Eye (tissue), 1 donor: ENCODE measurements around the gene ATOH8.
A peak's percentile ranks its signal among the peaks of the same experiment; 100 is the strongest.
"Not testable (repeated sequence)": the region's sequence is repeated elsewhere in the genome, so short reads cannot be mapped to it uniquely, and the experiment has no call there.

ENCODE experiments used
- DNase-seq: peaks from one replicate; pipeline ENCODE4 v3.0.0-alpha.2; 2015

ATOH8 gene

GRCh38 chr2:85804583-85804982 lies 50.8 kb downstream of the ATOH8 start:
- peak; percentile 41 for DNase-seq

DNA sequence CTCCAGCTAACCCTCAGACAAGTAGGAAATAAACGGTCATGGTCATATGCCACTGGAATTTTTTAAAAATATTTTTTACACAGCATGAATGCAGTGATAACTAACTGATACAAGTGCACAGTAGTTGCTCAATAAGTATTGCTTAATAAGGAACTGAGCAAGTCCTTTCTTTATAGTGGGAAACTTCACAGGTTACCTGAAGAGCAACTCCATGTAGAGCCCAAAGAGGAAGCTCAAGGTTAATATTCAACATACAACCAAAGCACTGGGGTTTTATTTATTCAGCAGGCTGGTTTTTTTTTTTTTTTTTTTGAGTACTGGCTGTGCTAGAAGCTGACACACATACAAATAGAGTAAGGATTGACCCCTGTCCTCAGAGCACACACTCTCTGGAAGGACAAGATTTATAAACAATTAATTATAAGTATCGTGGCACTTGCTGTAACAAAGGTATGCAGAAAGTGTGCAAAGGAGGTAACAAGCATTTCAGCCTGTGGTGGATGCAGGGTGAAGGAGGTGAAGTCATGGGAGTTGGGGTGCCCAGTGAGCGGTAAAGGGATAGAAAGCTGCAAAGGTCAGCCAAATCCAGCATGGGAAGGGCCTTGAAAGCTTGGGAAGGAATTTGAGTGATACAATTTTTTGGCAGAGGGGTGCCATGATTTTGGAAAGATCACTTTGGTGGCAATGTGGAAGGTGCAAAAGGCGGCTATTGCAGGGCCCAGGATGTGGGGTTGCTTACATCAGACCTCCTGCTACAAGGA lies 52.7 kb downstream of the ATOH8 start:
- DNase-seq: no peak

DNA sequence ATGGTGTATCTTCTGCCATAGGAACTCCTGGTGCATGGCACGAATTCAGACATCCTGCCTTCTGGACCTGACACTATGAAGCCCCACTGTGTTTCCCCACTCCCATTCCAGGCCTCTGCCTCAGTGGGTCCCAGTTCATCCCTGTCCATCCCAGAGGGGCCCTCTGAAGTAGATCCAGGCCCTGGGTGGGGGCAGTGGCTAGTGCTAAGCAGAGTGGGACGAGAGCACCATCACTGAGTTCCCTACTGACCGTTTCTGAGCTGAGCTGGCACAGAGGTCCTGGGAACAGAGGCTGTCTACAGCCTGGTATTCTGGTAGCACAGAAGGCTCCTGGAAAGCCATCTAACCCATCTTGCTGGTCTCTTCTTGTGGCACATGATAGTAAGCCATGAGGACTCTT lies 54.0 kb downstream of the ATOH8 start:
- DNase-seq: no peak

DNA sequence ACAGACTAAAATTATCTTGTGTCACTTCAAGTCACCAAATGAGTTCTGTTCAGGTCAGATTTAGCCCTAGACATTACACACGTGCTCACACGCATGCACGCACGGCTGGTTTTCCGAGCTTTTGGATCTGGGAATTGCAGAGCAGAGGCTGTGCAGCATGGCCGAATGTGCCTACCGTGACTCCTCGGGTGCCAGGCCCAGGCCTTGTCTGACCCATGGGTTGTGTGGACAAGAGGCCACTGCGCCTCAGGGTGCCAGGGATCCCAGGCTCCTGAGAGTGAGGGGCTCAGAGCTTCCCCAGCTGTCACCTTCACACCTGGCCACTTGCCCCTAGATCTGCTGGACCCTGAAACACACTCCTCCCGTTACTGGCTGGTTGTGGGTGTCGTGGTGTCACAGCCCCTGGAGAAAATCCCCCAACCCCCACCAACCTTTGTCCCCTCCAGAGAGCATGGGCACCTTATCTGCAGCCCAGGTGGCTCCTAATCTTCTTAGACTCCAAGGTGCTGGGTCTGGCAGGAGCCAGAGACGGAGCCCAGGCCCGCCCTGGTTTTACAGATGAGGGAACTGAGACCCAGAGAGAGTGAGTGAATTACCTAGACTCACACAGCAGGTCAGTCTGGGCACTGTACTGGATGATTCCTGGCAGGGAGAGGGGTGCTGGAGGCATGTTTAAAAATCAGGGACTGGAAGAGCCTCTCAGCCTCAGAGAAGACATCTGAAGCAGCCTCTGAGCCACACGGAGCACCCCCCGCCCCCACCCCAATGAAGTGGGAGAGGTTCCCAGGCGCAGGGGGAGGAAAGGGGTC lies 56.8 kb downstream of the ATOH8 start:
- DNase-seq: peak; percentile 46

DNA sequence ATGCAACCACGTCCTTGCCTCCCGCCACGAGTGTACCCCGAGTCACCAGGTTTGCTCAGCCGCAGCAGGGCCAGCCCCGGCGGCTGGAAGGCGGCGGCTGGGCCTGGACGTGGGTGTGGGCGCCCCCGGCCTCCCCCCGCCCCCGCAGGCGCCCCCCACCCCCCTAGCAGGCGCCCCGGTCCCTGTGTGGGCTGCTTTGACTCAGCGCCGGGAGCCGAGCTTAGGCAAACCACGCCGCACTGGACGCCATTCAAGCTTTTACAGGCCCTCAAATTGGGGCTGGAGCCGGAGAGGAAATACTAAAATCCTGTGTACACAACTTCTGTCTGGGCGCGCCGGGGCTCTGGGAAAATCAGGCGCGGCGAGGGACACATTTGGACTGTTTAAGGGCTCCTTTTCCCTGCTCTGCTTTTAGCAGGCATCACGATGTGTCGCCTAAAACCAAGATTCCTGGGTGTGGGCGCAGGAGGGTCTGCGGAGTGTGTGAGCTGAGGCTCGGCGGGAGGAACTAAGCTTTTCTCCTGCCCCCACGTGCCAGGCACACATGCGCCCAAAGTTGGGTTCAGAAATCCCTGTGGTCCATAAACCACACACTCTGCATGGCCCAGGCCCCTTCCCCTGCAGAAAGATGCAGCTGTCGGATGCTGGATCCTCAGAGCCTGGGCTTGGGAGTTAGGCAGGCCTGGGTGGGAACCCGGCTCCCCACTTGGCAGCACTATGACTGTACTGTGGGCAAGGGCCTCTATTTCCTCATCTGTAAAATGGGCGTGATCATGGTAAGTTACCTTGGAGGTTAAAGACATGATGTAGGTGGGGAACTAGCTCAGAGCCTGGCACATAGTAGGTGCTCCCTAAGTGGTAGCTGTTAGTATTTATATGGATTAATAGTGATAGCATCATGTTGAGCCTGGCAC lies 57.6 kb downstream of the ATOH8 start:
- DNase-seq: peak; percentile 65

- DNase-seq: no peak
Measured at GRCh38 chr2:85812094-85812735, 58.4 kb downstream of the ATOH8 start.

DNA sequence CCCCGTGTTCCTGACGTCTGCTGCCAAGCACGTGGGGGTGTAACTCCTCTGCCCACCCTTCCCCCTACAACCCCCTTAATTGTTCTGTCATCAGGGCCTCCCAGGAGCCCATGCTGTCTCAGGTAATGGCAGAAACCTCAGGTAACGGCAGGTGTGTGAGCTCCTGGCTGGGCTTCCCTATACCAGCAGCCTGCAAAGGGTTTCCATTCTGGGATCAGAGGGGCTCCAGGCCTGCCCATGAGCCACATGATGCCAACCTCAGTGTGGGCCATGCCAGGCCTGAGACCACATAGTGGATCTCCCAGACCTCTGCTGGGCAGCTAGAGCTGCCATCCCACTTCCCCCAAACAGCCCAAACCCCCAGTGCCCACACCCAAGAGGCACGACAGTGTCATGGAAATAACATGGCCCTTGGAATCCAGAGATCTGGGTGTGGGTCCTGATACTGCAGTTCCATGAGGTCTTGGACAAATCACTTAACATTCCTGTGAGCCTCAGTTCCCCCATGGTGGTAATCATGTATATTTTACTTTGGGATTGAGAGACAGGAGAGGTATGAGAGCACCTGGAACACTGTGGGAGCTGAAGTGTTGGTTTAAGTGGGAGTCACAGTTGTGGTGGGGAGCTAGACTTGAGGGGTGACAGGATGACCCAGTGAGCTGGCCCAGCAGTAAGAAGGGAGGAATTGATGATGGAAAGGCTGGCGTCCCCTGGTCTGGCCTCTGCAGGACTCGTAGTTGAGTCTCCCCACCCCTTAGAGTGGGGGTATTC lies 59.6 kb downstream of the ATOH8 start:
- no peak for DNase-seq

DNA sequence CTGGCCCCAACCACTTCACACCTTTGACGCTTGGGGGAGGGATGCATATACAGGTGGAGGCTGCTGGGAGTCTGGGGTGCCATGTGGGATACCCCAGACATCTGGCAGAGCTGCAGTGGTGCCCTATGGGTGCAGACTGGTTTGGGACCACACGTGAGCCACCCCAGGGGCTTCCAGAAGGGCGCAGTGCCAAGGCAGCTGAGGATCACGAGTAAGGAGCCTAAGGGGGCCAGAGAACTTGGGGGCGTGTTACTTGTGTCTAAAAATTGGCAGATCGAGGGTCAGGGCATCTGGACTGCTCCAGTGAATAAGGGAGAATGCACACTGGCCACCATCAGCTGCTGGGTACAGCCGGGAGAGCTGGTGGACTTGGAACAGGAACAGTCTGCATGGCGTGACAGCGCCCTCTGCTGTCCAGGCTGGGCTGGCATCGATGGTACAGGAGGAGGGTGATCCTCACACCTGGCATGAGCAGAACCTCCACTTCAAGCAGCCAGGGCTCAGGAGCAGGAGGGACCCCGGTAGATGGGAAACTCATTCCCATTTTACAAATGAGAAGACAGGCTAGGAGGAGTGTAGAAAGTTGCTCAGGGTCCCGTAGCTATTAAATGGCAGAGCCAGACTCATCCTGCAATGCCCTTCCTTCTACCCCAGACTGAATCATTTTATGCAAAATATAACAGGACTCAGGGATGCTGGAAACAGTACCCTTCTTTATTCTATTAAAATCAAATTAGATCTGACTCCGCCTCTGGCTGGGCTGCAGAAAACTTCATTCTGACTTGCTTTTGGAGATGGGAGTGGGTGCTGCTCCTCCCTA lies 60.4 kb downstream of the ATOH8 start:
- peak; percentile 95 for DNase-seq

GRCh38 chr2:85814802-85815550 lies 61.2 kb downstream of the ATOH8 start:
- DNase-seq: no peak

DNA sequence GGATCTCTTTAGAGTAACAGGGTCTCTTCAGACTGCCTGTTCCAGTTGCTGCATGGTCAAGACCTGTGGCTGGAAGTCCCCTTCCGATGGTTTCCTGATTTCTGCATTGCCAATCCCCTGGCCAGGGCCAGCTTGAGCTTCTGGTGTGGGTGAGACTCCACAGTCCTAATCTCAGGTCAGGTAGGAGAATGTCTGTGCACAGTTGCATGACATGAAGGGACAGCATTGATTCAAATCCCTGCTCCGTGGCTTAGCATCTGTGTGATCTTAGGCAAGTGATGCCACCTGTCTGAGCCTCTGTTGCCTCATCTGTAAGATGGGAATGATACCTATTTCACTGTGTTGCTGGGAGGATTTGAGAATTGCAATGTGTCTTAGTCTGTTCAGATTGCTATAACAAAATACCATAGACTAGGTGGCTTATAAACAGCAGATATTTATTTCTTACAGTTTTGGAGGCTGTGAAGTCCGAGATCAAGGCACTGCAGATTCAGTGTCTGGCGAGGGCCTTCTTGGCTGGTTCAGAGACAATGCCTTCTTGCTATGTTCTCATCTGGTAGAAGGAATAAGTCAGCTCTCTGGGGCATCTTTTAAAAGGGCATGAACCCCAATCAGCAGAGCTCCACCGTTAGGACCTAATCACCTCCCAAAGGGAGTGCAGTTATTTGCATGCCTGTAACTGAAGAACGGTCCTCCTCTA lies 66.2 kb downstream of the ATOH8 start:
- no peak for DNase-seq

DNA sequence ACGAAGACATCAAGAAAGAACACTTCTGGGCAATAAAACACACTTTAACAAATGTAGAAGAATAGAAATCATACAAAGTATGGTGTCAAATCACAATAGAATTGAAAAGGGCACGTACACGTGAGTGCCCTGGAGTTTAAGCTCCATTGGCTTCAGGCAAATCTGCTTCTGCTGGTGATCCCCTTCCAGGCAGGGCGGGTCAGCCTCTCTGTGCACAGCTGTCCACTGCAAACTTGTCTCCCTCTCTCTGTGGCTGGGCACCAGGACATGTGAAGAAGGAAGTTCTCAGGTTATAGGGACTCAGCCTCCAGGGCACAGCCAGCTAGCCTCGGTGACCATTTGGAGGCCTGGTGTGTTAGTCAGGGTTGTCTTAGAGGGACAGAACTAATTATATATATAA lies 69.0 kb downstream of the ATOH8 start:
- no peak for DNase-seq

GRCh38 chr2:85823951-85824350 lies 70.2 kb downstream of the ATOH8 start:
- no peak for DNase-seq

GRCh38 chr2:85826990-85827878 lies 73.4 kb downstream of the ATOH8 start:
- peak; percentile 87 for DNase-seq

GRCh38 chr2:85827879-85828569 lies 74.2 kb downstream of the ATOH8 start:
- no peak for DNase-seq

DNA sequence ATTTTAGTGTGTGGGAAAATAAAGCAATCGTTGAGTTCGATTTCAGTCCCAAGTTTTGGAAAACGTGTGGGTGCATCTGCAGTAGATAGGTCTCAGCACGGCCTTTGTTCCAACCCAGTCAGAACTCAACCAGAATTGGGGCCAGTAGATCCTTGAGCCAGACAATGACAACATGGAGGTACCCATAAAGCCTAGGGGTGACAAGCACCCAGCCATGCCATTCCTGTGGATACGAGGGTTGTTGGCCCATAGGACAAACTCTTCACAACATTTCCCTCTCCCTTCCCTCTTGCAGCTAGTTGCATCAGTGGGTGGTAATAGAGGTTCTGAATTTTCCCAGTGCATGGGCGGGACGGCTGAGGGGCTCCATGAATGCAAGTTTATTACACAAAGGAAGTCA lies 74.9 kb downstream of the ATOH8 start:
- DNase-seq: no peak

GRCh38 chr2:85829394-85829793 lies 75.6 kb downstream of the ATOH8 start:
- not testable (repeated sequence) for DNase-seq

DNA sequence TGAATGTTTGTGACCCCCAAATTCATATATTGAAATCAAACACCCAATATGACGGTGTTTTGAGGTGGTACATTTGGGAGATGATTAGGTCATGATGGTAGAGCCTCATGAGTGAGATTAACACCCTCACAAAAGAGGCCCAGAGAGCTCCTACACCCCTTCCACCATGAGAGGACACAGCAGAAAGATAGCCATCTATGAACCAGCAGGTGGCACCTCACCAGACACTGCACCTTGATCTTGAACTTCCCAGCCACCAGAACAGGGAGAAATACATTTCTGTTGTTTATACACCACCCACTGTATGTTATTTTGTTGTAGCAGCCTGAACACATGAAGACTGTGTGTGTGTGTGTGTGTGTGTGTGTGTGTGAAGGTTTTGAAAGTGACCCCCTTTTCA lies 76.9 kb downstream of the ATOH8 start:
- DNase-seq: no peak

DNA sequence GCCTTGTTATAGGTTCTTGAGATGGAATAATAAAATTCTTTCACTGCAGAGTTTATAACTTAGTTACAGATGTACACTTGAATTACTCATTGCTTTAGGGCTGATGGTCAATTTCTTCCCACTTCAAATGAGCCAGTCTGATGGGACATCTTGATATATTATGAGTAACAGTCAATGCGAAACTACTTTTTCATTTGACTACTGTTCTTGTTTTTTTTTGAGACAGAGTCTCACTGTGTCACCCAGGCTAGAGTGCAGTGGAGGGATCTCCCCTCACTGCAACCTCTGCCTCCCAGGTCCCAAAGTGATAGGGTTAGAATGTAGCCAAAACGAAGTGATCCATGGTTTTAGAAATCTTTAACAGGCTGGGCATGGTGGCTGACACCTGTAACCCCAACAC lies 77.9 kb downstream of the ATOH8 start:
- DNase-seq: no peak
